CD4-positive, alpha-beta T cell treated with Interleukin-4 for 1 hour (primary cell): Measurements from ENCODE around the gene SLC35A3.
A peak's percentile ranks its signal among the peaks of the same experiment; 100 is the strongest.

Source experiments
- DNase-seq, 2 donors: peaks; one replicate each; pipeline ENCODE4 v3.0.0-alpha.2; 2020 to 2022

SLC35A3 gene

GRCh38 chr1:100037656-100037926 lies 67.8 kb downstream of the SLC35A3 start:
- DNase-seq, result no peak

DNA sequence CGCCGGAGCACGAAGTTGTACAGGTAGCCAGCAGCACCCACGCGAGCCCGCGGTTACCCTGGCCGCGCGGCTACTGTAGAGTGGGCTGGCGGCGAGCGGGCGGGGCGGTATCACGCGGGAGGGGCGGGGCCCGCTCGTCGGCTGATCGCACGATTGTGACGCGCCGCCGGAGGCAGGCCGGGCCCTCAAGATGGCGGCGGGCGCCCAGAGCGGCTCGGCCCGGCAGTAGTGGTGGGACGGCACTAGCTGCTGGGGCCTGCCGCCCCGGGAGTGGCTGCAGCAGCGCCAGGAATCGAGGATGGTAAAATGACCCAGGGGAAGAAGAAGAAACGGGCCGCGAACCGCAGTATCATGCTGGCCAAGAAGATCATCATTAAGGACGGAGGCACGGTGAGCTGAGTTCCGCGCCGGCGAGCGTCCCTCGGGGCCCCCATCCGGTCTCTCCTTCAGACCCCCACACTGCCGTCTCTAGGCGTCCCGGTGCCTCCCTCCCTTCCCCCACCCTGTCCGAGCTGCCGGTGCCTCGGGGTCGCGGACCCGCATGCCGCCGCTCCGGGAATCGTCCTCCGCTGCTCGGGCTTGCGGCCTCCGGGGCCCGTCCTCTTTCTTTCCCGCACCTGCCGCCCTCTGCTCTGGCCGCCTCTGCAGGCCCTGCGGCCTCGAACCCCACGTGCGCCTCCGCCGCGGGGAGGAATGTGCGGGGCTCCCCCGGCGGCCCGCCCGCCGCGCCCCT lies 68.3 kb downstream of the SLC35A3 start:
- peak; percentile 88 to 90 for DNase-seq

GRCh38 chr1:100038660-100039287 lies 69.0 kb downstream of the SLC35A3 start:
- peak; percentile 83 for DNase-seq

GRCh38 chr1:100039591-100039990 lies 69.8 kb downstream of the SLC35A3 start:
- no peak for DNase-seq

GRCh38 chr1:100045206-100045605 lies 75.4 kb downstream of the SLC35A3 start:
- no peak for DNase-seq

DNA sequence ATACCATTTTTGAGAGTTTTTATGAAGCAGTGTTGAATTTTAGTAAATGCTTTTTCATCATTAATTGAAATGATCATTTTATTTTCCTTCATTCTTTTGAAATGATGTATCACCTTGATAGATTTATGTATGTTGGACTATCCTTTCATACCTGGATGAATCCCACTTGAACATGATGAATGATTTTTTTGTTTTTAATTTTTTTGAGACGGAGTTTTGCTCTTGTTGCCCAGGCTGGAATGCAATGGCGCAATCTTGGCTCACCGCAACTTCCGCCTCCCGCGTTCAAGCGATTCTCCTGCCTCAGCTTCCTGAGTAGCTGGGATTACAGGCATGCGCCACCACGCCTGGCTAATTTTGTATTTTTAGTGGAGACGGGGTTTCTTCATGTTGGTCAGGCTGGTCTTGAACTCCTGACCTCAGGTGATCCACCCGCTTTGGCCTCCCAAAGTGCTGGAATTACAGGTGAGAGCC lies 77.5 kb downstream of the SLC35A3 start:
- peak in 1 of 2 donors; percentile 18 for DNase-seq

DNA sequence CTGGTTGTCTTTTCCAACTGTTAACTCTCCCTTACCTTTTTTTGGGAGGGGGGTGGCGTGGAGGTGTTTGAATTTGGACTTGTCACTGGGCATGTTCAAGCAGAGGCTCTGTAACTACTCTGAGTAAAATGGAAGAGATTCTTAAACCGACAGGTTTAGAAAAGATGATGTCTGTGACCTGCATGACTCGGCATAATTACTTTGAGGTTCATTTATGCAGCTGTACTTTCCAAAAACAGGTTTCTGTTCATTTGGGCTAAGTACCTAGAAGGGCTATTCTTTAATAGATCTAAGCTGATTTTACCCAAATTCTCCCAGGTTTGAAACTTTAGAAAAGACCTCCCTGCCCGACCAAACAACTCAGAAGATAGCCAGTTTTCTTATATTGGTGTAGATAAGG lies 80.3 kb downstream of the SLC35A3 start:
- DNase-seq, result no peak

DNA sequence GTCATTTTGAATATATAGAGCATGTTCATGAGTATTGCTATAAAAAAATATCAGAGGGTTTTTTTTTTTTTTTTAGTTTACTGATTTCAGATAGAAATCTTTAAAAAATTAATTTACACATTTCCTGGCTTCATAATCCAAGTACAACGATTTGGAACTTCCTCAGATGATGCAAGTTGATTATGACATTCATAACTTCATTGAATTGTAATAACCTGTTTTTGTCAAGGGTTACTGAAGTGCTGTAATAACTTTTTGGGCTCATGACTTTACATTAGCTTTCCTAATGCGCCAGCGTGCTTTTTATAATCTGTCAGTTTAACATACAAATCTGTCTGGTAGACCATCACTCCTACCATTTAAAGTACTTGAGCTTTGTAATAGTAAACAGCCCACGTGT lies 81.6 kb downstream of the SLC35A3 start:
- no peak for DNase-seq

DNA sequence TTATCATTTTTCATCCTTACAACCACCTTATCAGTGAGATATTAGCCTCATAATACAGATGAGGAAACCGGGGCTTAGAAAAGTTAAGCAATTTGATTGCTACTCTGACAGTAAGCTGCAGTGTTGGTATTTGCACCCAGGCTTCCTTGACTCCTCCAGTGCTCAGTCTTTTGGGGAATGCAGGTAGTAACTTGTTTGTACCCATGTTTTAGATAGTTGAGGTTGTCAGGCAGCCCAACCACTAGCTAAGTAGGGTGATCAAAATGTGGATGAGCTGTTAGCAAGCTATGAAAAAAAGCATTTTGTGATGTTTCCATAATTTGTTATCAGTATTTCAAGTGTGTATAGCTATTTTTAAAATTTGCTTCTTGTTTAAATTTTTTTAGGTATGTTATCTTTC lies 82.1 kb downstream of the SLC35A3 start:
- no peak for DNase-seq

GRCh38 chr1:100053119-100053518 lies 83.3 kb downstream of the SLC35A3 start:
- DNase-seq, result no peak

- no peak for DNase-seq
These were observed 83.9 kb downstream of the SLC35A3 start for GRCh38 chr1:100053727-100054126.

DNA sequence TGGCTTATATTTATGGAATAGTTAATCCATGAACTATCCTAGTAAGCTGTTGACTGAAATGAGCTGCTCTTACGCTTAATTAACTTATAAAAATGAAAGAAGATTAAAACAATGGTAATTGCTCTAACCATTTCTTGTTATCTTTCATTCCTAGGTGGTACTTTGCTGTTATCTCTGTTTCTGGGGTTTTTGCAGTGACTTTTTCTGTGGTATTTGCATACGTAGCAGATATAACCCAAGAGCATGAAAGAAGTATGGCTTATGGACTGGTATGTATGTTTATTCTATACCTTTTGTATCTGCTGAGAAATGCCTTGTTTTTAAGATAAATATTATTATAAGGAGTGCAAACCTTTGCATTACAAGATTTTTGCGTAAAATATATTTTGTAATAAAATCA lies 91.9 kb downstream of the SLC35A3 start:
- DNase-seq, result no peak

- no peak for DNase-seq
These were observed 95.6 kb downstream of the SLC35A3 start for GRCh38 chr1:100065183-100065968.

GRCh38 chr1:100065969-100066227 lies 96.1 kb downstream of the SLC35A3 start:
- DNase-seq, result no peak

GRCh38 chr1:100070201-100070939 lies 100.6 kb downstream of the SLC35A3 start:
- no peak for DNase-seq

- no peak for DNase-seq
These were observed 103.7 kb downstream of the SLC35A3 start for GRCh38 chr1:100073531-100073930.

GRCh38 chr1:100074604-100075395 lies 105.0 kb downstream of the SLC35A3 start:
- DNase-seq, result no peak

DNA sequence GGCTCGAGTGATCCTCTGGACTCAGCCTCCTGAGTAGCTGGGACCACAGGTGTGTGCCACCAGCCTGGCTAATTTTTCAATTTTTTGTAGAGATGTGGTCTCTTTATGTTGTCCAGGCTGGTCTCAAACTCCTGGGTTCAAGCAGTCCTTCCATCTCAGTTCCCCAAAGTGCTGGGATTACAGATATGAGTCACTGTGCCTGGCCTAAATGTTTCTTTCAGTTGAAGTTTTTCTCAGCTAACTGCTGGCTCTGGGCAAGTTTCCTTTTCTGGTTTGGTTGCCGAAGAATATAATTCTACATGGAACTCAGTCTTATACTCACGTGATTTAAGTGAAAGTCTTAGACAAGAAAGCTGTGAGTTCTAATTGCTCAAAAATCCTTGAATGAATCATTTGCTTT lies 106.0 kb downstream of the SLC35A3 start:
- DNase-seq, result no peak

DNA sequence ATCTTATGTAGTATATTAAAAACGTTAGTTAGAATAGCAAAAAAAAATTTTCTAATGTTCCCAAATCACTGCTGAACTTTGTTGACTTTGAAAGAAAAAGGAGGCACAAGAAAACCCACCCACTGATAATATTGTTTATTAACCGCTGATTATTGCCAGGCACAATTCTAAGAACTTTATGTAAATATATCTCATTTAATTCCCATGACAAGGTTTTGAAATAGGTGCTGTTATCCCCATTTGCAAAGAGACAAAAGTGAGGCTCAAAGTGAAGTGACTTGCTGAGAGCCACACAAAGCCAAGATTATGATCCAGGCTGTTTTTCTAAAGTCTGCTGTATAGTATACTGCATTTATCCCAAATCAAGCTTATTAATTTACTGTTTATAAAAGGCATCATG lies 106.5 kb downstream of the SLC35A3 start:
- DNase-seq, result no peak

- DNase-seq, result no peak
These were observed 106.9 kb downstream of the SLC35A3 start for GRCh38 chr1:100076744-100077143.

GRCh38 chr1:100077531-100077930 lies 107.7 kb downstream of the SLC35A3 start:
- DNase-seq, result no peak

DNA sequence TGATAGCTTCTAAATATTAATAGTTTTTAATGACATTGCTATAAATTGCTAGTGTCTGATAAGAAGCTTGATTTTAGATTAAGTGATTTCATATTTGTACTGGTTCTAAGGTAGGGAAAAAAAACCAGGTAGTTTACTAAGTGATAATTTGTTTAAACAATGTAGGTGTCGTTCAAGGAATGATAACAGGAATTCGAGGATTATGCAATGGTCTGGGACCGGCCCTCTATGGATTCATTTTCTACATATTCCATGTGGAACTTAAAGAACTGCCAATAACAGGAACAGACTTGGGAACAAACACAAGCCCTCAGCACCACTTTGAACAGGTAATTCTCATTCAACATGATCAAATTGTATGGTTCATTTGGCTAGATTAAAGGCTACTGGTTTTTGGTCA lies 110.5 kb downstream of the SLC35A3 start:
- DNase-seq, result no peak
